Suprapubic skin (tissue), 4 donors: ENCODE measurements around the gene GNPTAB. TPM values are rescaled to one million over a fixed set of nuclear protein-coding genes. Genes with fewer than 3 reads are reported as not detected.
"Not testable (repeated sequence)": the region's sequence is repeated elsewhere in the genome, so short reads cannot be mapped to it uniquely, and the experiment has no call there.

ENCODE experiments used
- DNase-seq, 2 donors: peaks; one replicate each; pipeline ENCODE4 v3.0.0-alpha.2; 2019; ENCODE audit warnings: low spot score in 2 of 2
- H3K27ac ChIP-seq: fragments of 200-600 bp; sonication (generic); one replicate; pipeline ENCODE4 v1.5.1; 2019
- H3K27me3 ChIP-seq: fragments of 200-600 bp; sonication (generic); one replicate; pipeline ENCODE4 v1.5.1; 2019
- H3K36me3 ChIP-seq: fragments of 200-600 bp; sonication (generic); one replicate; pipeline ENCODE4 v1.5.1; 2019
- H3K4me1 ChIP-seq: fragments of 200-600 bp; sonication (generic); one replicate; pipeline ENCODE4 v1.5.1; 2019
- H3K4me3 ChIP-seq: fragments of 200-600 bp; sonication (generic); one replicate; pipeline ENCODE4 v1.5.1; 2019; ENCODE audit warnings: mild to moderate bottlenecking
- H3K9me3 ChIP-seq: fragments of 200-600 bp; sonication (generic); one replicate; pipeline ENCODE4 v1.5.1; 2019
- EP300 ChIP-seq: sonication (generic); formaldehyde crosslinking; IDR thresholded peaks from one replicate; pipeline ENCODE4 v1.6.1; 2017; ENCODE audit warnings: antibody characterized with exemption
- POLR2A ChIP-seq, 2 donors: fragments of 450-650 bp; IDR thresholded peaks; one replicate each; pipeline ENCODE4 v1.6.1; 2017; ENCODE audit warnings: antibody characterized with exemption in 2 of 2, mild to moderate bottlenecking in 2 of 2, moderate library complexity in 2 of 2
- POLR2AphosphoS5 ChIP-seq, 3 donors: sonication (generic); formaldehyde crosslinking; IDR thresholded peaks; one replicate each; pipeline ENCODE4 v1.6.1; 2017; ENCODE audit warnings: antibody characterized with exemption in 3 of 3
- WGBS: methylation state at CpG from one replicate; pipeline ENCODE4 v1.1.5; 2018; 5-methylcytosine and 5-hydroxymethylcytosine counted together
- total RNA-seq, 4 donors: library from RNA; depleted of rRNA; stranded (reverse); fragments of >200 nt; gene quantifications; one replicate each; pipeline ENCODE4 v1.1.0, GENCODE V29; 2016
- TF ChIP-seq, protein P1 (sequence below), 2 donors: fragments of 200-600 bp in 1 of 2; fragments of 450-650 bp in 1 of 2; sonication (generic) in 1 of 2; IDR thresholded peaks; one replicate each; pipeline ENCODE4 v1.5.1; 2016 to 2019; ENCODE audit warnings: antibody characterized with exemption in 2 of 2, mild to moderate bottlenecking in 1 of 2, moderate library complexity in 1 of 2

Gene GNPTAB
- total RNA-seq, 4 donors from 2014 or later, result 25.0 to 68.2 (median 45.8) TPM

DNA sequence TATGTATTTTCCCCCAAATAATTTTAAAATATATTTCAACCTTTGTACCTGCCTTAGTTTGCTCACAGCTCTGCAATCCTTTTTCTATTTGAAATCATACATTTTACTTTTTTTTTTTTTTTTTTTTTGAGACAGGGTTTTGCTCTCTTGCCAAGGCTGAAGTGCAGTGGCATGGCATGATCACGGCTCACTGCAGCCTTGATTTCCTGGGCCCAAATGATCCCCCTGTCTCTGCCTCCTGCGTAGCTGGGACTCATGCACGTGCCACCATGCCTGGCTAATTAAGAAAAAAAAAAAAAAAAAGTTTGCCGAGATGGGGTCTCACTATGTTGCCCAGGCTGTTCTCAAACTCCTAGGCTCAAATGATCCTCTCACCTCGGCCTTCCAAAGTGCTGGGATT, 90.2 kb downstream of the GNPTAB start:
- Histone ChIP-seq H3K27me3 (no peaks in the 10 kb centered on the region), H3K36me3 (peaks cover 42% of the 10 kb centered on the region), H3K27ac (no peak overlapping the region), H3K4me3 (no peak overlapping the region), H3K9me3 (no peaks in the 10 kb centered on the region), H3K4me1 (no peaks in the 10 kb centered on the region)
- WGBS, result 80% methylated on average over 5 of the region's 5 CpGs
- DNase-seq, result no peak
- TF ChIP-seq, protein P1, sequence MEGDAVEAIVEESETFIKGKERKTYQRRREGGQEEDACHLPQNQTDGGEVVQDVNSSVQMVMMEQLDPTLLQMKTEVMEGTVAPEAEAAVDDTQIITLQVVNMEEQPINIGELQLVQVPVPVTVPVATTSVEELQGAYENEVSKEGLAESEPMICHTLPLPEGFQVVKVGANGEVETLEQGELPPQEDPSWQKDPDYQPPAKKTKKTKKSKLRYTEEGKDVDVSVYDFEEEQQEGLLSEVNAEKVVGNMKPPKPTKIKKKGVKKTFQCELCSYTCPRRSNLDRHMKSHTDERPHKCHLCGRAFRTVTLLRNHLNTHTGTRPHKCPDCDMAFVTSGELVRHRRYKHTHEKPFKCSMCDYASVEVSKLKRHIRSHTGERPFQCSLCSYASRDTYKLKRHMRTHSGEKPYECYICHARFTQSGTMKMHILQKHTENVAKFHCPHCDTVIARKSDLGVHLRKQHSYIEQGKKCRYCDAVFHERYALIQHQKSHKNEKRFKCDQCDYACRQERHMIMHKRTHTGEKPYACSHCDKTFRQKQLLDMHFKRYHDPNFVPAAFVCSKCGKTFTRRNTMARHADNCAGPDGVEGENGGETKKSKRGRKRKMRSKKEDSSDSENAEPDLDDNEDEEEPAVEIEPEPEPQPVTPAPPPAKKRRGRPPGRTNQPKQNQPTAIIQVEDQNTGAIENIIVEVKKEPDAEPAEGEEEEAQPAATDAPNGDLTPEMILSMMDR (IDR thresholded peaks at IDR 0.05), result no peak
- no peak for TF ChIP-seq EP300
- no peak for TF ChIP-seq POLR2AphosphoS5 (IDR thresholded peaks at IDR 0.05)
- no peak for TF ChIP-seq POLR2A (IDR thresholded peaks at IDR 0.05)

DNA sequence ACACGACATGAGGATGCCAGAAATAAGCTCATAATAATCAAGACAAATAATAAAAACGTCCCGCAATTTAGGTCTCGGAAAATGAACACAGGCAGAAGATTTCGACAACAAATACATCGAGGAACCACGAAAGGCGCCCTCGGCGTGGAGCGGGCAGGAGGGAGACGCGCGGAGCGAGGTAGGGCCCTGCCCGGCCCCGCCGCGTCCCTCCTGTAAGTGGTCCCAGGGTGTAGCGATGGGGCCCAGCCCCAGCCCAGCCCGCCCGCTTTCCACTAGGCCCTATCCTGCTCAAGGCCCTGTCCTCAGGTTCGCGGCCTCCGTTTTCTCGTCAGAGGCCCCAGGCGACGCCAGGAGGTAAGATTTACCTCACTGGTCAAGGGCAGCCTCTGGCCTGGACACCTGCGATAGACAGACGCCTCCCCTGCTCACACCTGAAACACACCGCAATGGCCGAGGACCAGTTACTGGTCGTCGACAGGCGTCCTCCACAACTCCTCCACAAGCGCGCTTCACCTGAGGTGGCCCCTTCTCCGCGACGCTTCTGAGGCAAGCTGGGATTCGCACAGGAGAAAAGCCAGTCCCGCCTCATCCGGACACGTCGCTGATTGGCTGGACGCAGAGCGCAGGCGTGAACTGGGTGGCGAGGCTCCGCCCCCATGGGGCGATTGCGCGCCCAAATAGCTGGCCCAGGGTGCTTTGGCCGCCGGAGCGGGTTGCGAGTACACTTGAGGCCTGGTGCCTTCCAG, 91.7 kb downstream of the GNPTAB start, which contains the start of gene SYCP3:
Gene SYCP3, minus strand, starts transcription at position 543 of the 746 bp plus-strand sequence. CDS start 1,527 bp downstream, outside the sequence.
- Histone ChIP-seq H3K27me3 (no peaks in the 10 kb centered on the region), H3K27ac (no peak within 1 kb of the TSS), H3K9me3 (no peaks in the 10 kb centered on the region), H3K4me1 (no peaks in the 10 kb centered on the region), H3K4me3 (no peak within 1 kb of the TSS), H3K36me3 (peaks cover 27% of the 10 kb centered on the region)
- TF ChIP-seq, protein P1 (IDR thresholded peaks at IDR 0.05), result no peak
- TF ChIP-seq POLR2A (IDR thresholded peaks at IDR 0.05) (no peak), EP300 (no peak), POLR2AphosphoS5 (IDR thresholded peaks at IDR 0.05) (no peak)
- WGBS, result 98% methylated on average over 42 of the region's 57 CpGs
- DNase-seq, result no peak

DNA sequence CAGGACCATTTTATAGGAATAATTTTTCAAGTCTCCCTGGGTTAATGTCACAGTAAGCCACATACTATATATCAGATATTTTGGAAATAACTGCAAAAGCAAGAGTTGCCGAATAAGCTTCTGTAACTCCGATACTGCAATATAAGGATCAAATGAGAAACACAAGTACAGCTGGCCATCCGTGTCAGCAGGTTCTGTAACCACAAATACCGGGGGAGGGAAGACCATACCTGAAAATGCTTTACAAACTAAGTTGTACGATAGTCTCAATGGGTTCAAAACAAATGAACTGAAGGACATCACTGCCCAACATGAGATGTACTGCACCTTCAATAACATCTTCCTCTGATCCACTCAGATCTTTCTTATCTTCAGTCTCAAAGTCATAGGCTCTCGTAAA, 93.3 kb downstream of the GNPTAB start:
- 94% methylated on average over 6 of the region's 6 CpGs for WGBS
- DNase-seq, result no peak
- Histone ChIP-seq H3K4me1 (no peaks in the 10 kb centered on the region), H3K36me3 (peaks cover 20% of the 10 kb centered on the region), H3K27ac (no peak overlapping the region), H3K9me3 (no peaks in the 10 kb centered on the region), H3K4me3 (no peak overlapping the region), H3K27me3 (no peaks in the 10 kb centered on the region)
- TF ChIP-seq POLR2AphosphoS5 (IDR thresholded peaks at IDR 0.05) (no peak), POLR2A (IDR thresholded peaks at IDR 0.05) (no peak), EP300 (no peak)
- TF ChIP-seq, protein P1 (IDR thresholded peaks at IDR 0.05), result no peak

DNA sequence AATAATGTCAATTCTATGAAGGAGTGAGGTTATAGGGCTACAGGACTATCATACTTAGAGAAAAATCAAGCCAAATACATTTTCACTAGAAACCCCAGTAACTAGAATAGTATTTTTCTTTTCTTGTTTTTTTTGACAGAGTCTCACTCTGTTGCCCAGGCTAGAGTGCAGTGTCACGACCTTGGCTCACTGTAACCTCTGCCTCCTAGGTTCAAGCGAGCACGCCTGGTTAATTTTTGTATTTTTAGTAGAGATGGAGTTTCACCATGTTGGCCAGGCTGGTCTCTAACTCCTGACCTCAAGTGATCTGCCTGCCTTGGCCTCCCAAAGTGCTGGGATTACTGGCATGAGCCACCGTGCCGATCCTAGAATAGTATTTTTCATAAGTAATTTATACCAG, 96.3 kb downstream of the GNPTAB start:
- peaks cover 30% of the 10 kb centered on the region for H3K36me3 ChIP-seq

DNA sequence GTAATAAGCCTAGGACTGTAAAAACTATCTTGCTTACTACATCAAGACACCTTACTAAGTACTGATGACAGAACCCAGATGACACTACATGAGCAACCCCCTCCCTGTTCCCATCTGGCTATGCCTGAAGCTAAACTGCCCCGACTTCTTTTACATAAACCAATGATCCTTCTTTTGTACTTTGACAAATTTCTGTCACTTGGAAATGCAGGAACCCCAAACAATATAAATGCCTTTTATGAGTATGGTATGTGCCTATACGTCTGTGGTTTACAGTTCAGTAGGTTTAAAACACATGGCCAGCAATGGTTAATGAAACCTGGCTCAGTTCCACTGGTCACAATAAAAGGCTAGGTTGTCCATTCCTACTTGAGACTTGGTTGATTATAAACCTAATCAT, 97.6 kb downstream of the GNPTAB start:
- TF ChIP-seq, protein P1 (IDR thresholded peaks at IDR 0.05), result no peak
- TF ChIP-seq EP300 (no peak), POLR2A (IDR thresholded peaks at IDR 0.05) (no peak), POLR2AphosphoS5 (IDR thresholded peaks at IDR 0.05) (no peak)
- 71% methylated on average over 2 of the region's 2 CpGs for WGBS
- Histone ChIP-seq H3K9me3 (no peaks in the 10 kb centered on the region), H3K4me1 (no peaks in the 10 kb centered on the region), H3K36me3 (peaks cover 18% of the 10 kb centered on the region), H3K4me3 (no peak overlapping the region), H3K27me3 (no peaks in the 10 kb centered on the region), H3K27ac (no peak overlapping the region)
- DNase-seq, result no peak

More for the DNA sequence above, 96.3 kb downstream of the GNPTAB start:
- not testable (repeated sequence) for H3K4me3 ChIP-seq, H3K9me3 ChIP-seq, DNase-seq, H3K27ac ChIP-seq, H3K27me3 ChIP-seq, H3K4me1 ChIP-seq
- 93% methylated on average over 5 of the region's 5 CpGs for WGBS
